IMR-90 (cell line): ENCODE data around the gene HEATR3. TPM values are rescaled to one million over a fixed set of nuclear protein-coding genes. Genes with fewer than 3 reads are reported as not detected.
A peak's percentile ranks its signal among the peaks of the same experiment; 100 is the strongest.

Experiments used
- ATAC-seq: fragments of 200-7000 bp; cut with Tn5 transposase; 2 replicates; pipeline ENCODE4 v1.9.1; 2020; ENCODE audit warnings: low read depth, mild to moderate bottlenecking, moderate library complexity
- BruUV-seq: library from RNA; stranded (reverse); fragments of 400-500 nt; replicated peaks from 2 replicates; lab custom pipeline; 2021; lab: Mats Ljungman, UMichigan
- CTCF ChIA-PET: fragments of 300-600 bp; formaldehyde crosslinking; extraction: SDS; loops from one replicate; lab custom pipeline; 2021; ENCODE audit warnings: antibody characterized with exemption; lab: Yijun Ruan, JAX
- POLR2A ChIA-PET: fragments of 300-600 bp; sonication (Branson Sonifier 250); formaldehyde crosslinking; loops from one replicate; lab custom pipeline; 2022; ENCODE audit warnings: antibody characterized with exemption; ENCODE audit not compliant: unreplicated experiment; lab: Charles Lee
- DNase-seq: peaks from one replicate; pipeline ENCODE4 v3.0.0; 2013
- H2AFZ ChIP-seq: replicated peaks from 2 replicates; pipeline ENCODE3; 2013; ENCODE audit warnings: low read length, mild to moderate bottlenecking; ENCODE audit not compliant: poor library complexity
- H2AK5ac ChIP-seq: 2 replicates; pipeline ENCODE4 v1.6.1; 2013; ENCODE audit warnings: low read depth, low read length, inconsistent platforms
- H2AK9ac ChIP-seq: replicated peaks from 2 replicates; pipeline ENCODE3; 2013; ENCODE audit warnings: mild to moderate bottlenecking, low read depth, low read length, moderate library complexity; ENCODE audit not compliant: poor library complexity
- H2BK120ac ChIP-seq: 2 replicates; pipeline ENCODE4 v1.6.1; 2013; ENCODE audit warnings: low read depth, low read length, inconsistent platforms
- H2BK15ac ChIP-seq: 3 replicates; pipeline ENCODE4 v1.6.1; 2013; ENCODE audit warnings: low read depth, low read length, inconsistent platforms
- H2BK20ac ChIP-seq: 2 replicates; pipeline ENCODE4 v1.6.1; 2013; ENCODE audit warnings: low read depth, mild to moderate bottlenecking, inconsistent platforms, low read length, moderate library complexity
- H2BK5ac ChIP-seq: 2 replicates; pipeline ENCODE4 v1.6.1; 2013; ENCODE audit warnings: mild to moderate bottlenecking, low read depth, low read length, inconsistent platforms; ENCODE audit not compliant: poor library complexity, severe bottlenecking
- H3K14ac ChIP-seq: replicated peaks from 2 replicates; pipeline ENCODE4 v1.6.1; 2013; ENCODE audit warnings: low read depth, low read length, inconsistent platforms
- H3K18ac ChIP-seq: 2 replicates; pipeline ENCODE4 v1.6.1; 2013; ENCODE audit warnings: low read depth, low read length, control low read depth
- H3K23ac ChIP-seq: 2 replicates; pipeline ENCODE4 v1.6.1; 2013; ENCODE audit warnings: low read depth, low read length, inconsistent platforms
- H3K27ac ChIP-seq: 2 replicates; pipeline ENCODE4 v1.5.1; 2013; ENCODE audit warnings: mild to moderate bottlenecking, control low read depth, low read length; ENCODE audit not compliant: insufficient read depth
- H3K27me3 ChIP-seq: 2 replicates; pipeline ENCODE4 v1.6.1; 2013; ENCODE audit warnings: low read length; ENCODE audit not compliant: control insufficient read depth, insufficient read depth
- H3K36me3 ChIP-seq: 2 replicates; pipeline ENCODE4 v1.6.1; 2013; ENCODE audit warnings: low read length, mixed read lengths; ENCODE audit not compliant: control insufficient read depth, insufficient read depth
- H3K4ac ChIP-seq: 2 replicates; pipeline ENCODE4 v1.6.1; 2013; ENCODE audit warnings: low read depth, low read length, inconsistent platforms
- H3K4me1 ChIP-seq: 2 replicates; pipeline ENCODE4 v1.6.1; 2013; ENCODE audit warnings: low read length, mixed read lengths; ENCODE audit not compliant: control insufficient read depth, insufficient read depth
- H3K4me2 ChIP-seq: 2 replicates; pipeline ENCODE4 v1.6.1; 2013; ENCODE audit warnings: low read depth, mild to moderate bottlenecking, control low read depth, low read length, moderate library complexity
- H3K4me3 ChIP-seq: 2 replicates; pipeline ENCODE4 v1.5.1; 2013; ENCODE audit warnings: low read depth, mild to moderate bottlenecking, control low read depth, low read length, moderate library complexity; ENCODE audit not compliant: insufficient read depth
- H3K56ac ChIP-seq: 2 replicates; pipeline ENCODE4 v1.6.1; 2013; ENCODE audit warnings: low read length, inconsistent platforms; ENCODE audit not compliant: insufficient read depth; ENCODE audit errors: extremely low read depth
- H3K79me1 ChIP-seq, 2 experiments: 2 replicates each; pipeline ENCODE4 v1.6.1; 2013; ENCODE audit warnings: low read length in 2 of 2, inconsistent platforms in 1 of 2, low read depth in 1 of 2
- H3K9ac ChIP-seq: 2 replicates; pipeline ENCODE4 v1.6.1; 2013; ENCODE audit warnings: low read depth, low read length, control low read depth
- H3K9me1 ChIP-seq: 2 replicates; pipeline ENCODE4 v1.6.1; 2013; ENCODE audit warnings: low read length, inconsistent platforms; ENCODE audit not compliant: insufficient read depth
- H3K9me3 ChIP-seq: 2 replicates; pipeline ENCODE4 v1.6.1; 2013; ENCODE audit warnings: low read length; ENCODE audit not compliant: control insufficient read depth, insufficient read depth
- H4K20me1 ChIP-seq: 2 replicates; pipeline ENCODE4 v1.6.1; 2013; ENCODE audit warnings: low read length, inconsistent platforms; ENCODE audit not compliant: insufficient read depth
- H4K5ac ChIP-seq: 2 replicates; pipeline ENCODE4 v1.6.1; 2013; ENCODE audit warnings: mild to moderate bottlenecking, low read depth, low read length, control low read depth
- H4K8ac ChIP-seq, 2 experiments: 2 replicates each; pipeline ENCODE4 v1.6.1; 2013; ENCODE audit warnings: low read depth in 2 of 2, low read length in 2 of 2, control low read depth in 1 of 2, inconsistent platforms in 1 of 2
- H4K91ac ChIP-seq: 2 replicates; pipeline ENCODE4 v1.6.1; 2013; ENCODE audit warnings: low read depth, low read length, inconsistent platforms; ENCODE audit not compliant: insufficient read depth
- BHLHE40 ChIP-seq: fragments of 150-350 bp; IDR thresholded peaks from 2 replicates; pipeline ENCODE4 v1.6.1; 2016; ENCODE audit warnings: mild to moderate bottlenecking, low read depth, low read length
- CEBPB ChIP-seq: IDR thresholded peaks from 2 replicates; pipeline ENCODE4 v1.6.1; 2012; ENCODE audit warnings: low read depth, low read length, improper control_type of control experiment
- CTCF ChIP-seq: conservative IDR thresholded peaks from 2 replicates; pipeline ENCODE4 v1.5.1; 2012; ENCODE audit warnings: mild to moderate bottlenecking, low read depth, low read length, improper control_type of control experiment
- MAZ ChIP-seq: IDR thresholded peaks from 2 replicates; pipeline ENCODE4 v1.6.1; 2012; ENCODE audit warnings: low read depth, mild to moderate bottlenecking, low read length, improper control_type of control experiment, moderate library complexity, borderline replicate concordance
- NFE2L2 ChIP-seq: fragments of 150-350 bp; IDR thresholded peaks from 2 replicates; pipeline ENCODE4 v1.6.1; 2016; ENCODE audit warnings: low read depth, mild to moderate bottlenecking, low read length
- POLR2A ChIP-seq: IDR thresholded peaks from 2 replicates; pipeline ENCODE4 v1.6.1; 2012; ENCODE audit warnings: mild to moderate bottlenecking, low read depth, low read length
- RFX5 ChIP-seq: IDR thresholded peaks from 2 replicates; pipeline ENCODE4 v1.8.0; 2012; ENCODE audit warnings: low read depth, mild to moderate bottlenecking, low read length, moderate library complexity
- USF2 ChIP-seq: fragments of 150-350 bp; IDR thresholded peaks from 2 replicates; pipeline ENCODE4 v1.6.1; 2017; ENCODE audit warnings: mild to moderate bottlenecking, antibody characterized with exemption, low read length, low read depth
- WGBS, 2 experiments: methylation state at CpG; one replicate each; pipeline versions ENCODE4 v1.1.5 to v1.1.7; 2013; ENCODE audit warnings: missing lambda C conversion rate in 2 of 2; ENCODE audit not compliant: insufficient read length in 1 of 2; ENCODE audit errors: extremely low coverage in 2 of 2; 5-methylcytosine and 5-hydroxymethylcytosine counted together
- dilution Hi-C: fragments of 300-500 bp; cut with HindIII; formaldehyde crosslinking; loops from one replicate; pipeline ENCODE4 v1.14.3; 2018; ENCODE audit warnings: low sequenced_read_pairs; ENCODE audit not compliant: unreplicated experiment
- in situ Hi-C: fragments of 300-500 bp; cut with MboI; formaldehyde crosslinking; loops from 3 replicates; pipeline ENCODE4 v1.14.3; 2019; ENCODE audit warnings: low sequenced_read_pairs, inconsistent platforms, mixed read lengths
- intact Hi-C: fragments of 100-400 bp; cut with micrococcal nuclease; formaldehyde crosslinking; loops from 2 replicates; pipeline ENCODE4 v1.10.0; 2022
- polyA plus RNA-seq, 3 experiments: library from polyadenylated mRNA; depleted of rRNA; stranded (reverse); fragments of >200 nt; gene quantifications; 2 replicates each; pipeline ENCODE4 v1.2.3, GENCODE V29; 2012; ENCODE audit warnings: low replicate concordance in 1 of 3
- total RNA-seq: library from RNA; depleted of rRNA; stranded (reverse); fragments of >200 nt; gene quantifications from 2 replicates; pipeline ENCODE4 v1.2.3, GENCODE V29; 2012

The HEATR3 gene
- total and polyA plus RNA-seq, 2 of the 4 experiments (the other 2 are of a cell fraction), result 9.4 to 21.1 TPM

GRCh38 chr16:50037662-50038220, 28.0 kb upstream of the HEATR3 start:
- Histone ChIP-seq H3K27me3 (peaks cover 2% of the 10 kb centered on the region), H2BK120ac (no peak overlapping the region), H4K20me1 (no peaks in the 10 kb centered on the region), H3K4me3 (no peak overlapping the region), H3K79me1 (peaks cover 0 to 2% of the 10 kb centered on the region in 2 experiments; a peak in 1 of 4 replicates), H4K5ac (no peak overlapping the region), H2AFZ (no peak overlapping the region), H3K23ac (no peak overlapping the region), H4K91ac (no peak overlapping the region), H3K9me1 (no peaks in the 10 kb centered on the region; the same call in 1 of the 2 replicates), H2AK9ac (no peak overlapping the region), H3K14ac (no peak overlapping the region), H4K8ac (no peak overlapping the region), H3K4me2 (no peak overlapping the region), H3K27ac (no peak overlapping the region), H2BK20ac (no peak overlapping the region), H3K4ac (no peak overlapping the region), H2BK15ac (no peak overlapping the region), H2BK5ac (no peak overlapping the region), H3K4me1 (no peaks in the 10 kb centered on the region), H2AK5ac (no peak overlapping the region), H3K56ac (no peak overlapping the region), H3K36me3 (peaks cover 8% of the 10 kb centered on the region; the same call in 1 of the 2 replicates), H3K18ac (no peak overlapping the region), H3K9ac (no peak overlapping the region), H3K9me3 (no peaks in the 10 kb centered on the region)
- POLR2A ChIA-PET, result no interaction called here
- no TSS peak for BruUV-seq
- dilution Hi-C loops, result no loop called here
- peak; percentile 13 for DNase-seq
- CTCF ChIA-PET, result interaction anchor here (3.5 kb wide), 1 partner anchor 13 kb away, joined by 13 read pairs; the partner anchor contains the start of gene CNEP1R1
- intact Hi-C loops, result loop anchor here (2.0 kb wide), 1 partner anchor 27 kb away; the partner anchor contains the start of gene HEATR3
- WGBS, 2 experiments, result no CpG with 5 or more reads among the region's 2 CpGs
- TF ChIP-seq RFX5 (no peak), CTCF (no peak), CEBPB (no peak), BHLHE40 (no peak), MAZ (no peak), NFE2L2 (no peak), USF2 (no peak), POLR2A (no peak)
- peak; percentile 14; the same call in 1 of the 2 replicates for ATAC-seq
- in situ Hi-C loops, result no loop called here
